SK-N-SH (cell line): ENCODE measurements around the gene ACTN2. TPM values are rescaled to one million over a fixed set of nuclear protein-coding genes. Genes with fewer than 3 reads are reported as not detected.

ENCODE experiments used
- CTCF ChIA-PET: fragments of 300-600, 350-600 bp; formaldehyde crosslinking; extraction: SDS; loops from one replicate; lab custom pipeline; 2021; lab: Yijun Ruan, JAX
- POLR2A ChIA-PET: fragments of 350-600 bp; sonication (Branson Sonifier 250); formaldehyde crosslinking; extraction: SDS; loops from one replicate; lab custom pipeline; 2020; ENCODE audit warnings: antibody characterized with exemption, inconsistent platforms; lab: Yijun Ruan, JAX
- DNase-seq: peaks from one replicate; pipeline ENCODE4 v3.0.0; 2012
- H2AFZ ChIP-seq: fragments of 200-600 bp; sonication (generic); 2 replicates; pipeline ENCODE4 v1.8.1; 2016; ENCODE audit warnings: antibody characterized with exemption, mild to moderate bottlenecking, low read depth
- H3F3A ChIP-seq: fragments of 200-600 bp; sonication (generic); replicated peaks from 2 replicates; pipeline ENCODE3; 2016; ENCODE audit warnings: antibody characterized with exemption, mild to moderate bottlenecking; ENCODE audit not compliant: insufficient read depth
- H3K27ac ChIP-seq, 2 experiments: fragments of 200-500 bp in 1 of 2; fragments of 200-600 bp in 1 of 2; sonication (Bioruptor generic) in 1 of 2; sonication (generic), shearing (Covaris generic) in 1 of 2; 2 replicates each; pipeline versions ENCODE4 v1.5.1 to v1.6.1; 2014 to 2016; ENCODE audit warnings: low read depth in 2 of 2, inconsistent platforms in 1 of 2, low read length in 1 of 2, mild to moderate bottlenecking in 1 of 2, mixed read lengths in 1 of 2
- H3K27me3 ChIP-seq: fragments of 200-600 bp; sonication (generic), shearing (Covaris generic); 2 replicates; pipeline ENCODE4 v1.6.1; 2016; ENCODE audit warnings: mixed run types; ENCODE audit not compliant: insufficient read depth
- H3K36me3 ChIP-seq, 2 experiments: fragments of 200-500 bp in 1 of 2; fragments of 200-600 bp in 1 of 2; sonication (Bioruptor generic) in 1 of 2; sonication (generic) in 1 of 2; replicated peaks in 1 of 2; 2 replicates each; pipeline versions ENCODE3 to v1.5.1; 2014 to 2016; ENCODE audit warnings: low read length in 1 of 2, mild to moderate bottlenecking in 1 of 2; ENCODE audit not compliant: insufficient read depth in 2 of 2, control insufficient read depth in 1 of 2
- H3K4me1 ChIP-seq, 2 experiments: fragments of 200-500 bp in 1 of 2; fragments of 200-600 bp in 1 of 2; sonication (Bioruptor generic) in 1 of 2; sonication (generic), shearing (Covaris generic) in 1 of 2; 2 replicates each; pipeline versions ENCODE4 v1.5.1 to v1.6.1; 2014 to 2016; ENCODE audit warnings: low read depth in 1 of 2, low read length in 1 of 2, mixed run types in 1 of 2; ENCODE audit not compliant: insufficient read depth in 2 of 2, control insufficient read depth in 1 of 2
- H3K4me2 ChIP-seq: fragments of 200-600 bp; sonication (generic), shearing (Covaris generic); 2 replicates; pipeline ENCODE4 v1.6.1; 2017; ENCODE audit warnings: mixed run types
- H3K4me3 ChIP-seq, 2 experiments: fragments of 200-500 bp in 1 of 2; fragments of 200-600 bp in 1 of 2; sonication (Bioruptor generic) in 1 of 2; sonication (generic), shearing (Covaris generic) in 1 of 2; 2 replicates each; pipeline versions ENCODE4 v1.5.1 to v1.8.1; 2014 to 2016; ENCODE audit warnings: low read depth in 2 of 2, inconsistent platforms in 1 of 2, low read length in 1 of 2, mild to moderate bottlenecking in 1 of 2, mixed read lengths in 1 of 2, moderate library complexity in 1 of 2
- H3K79me2 ChIP-seq: fragments of 200-600 bp; sonication (generic); 2 replicates; pipeline ENCODE4 v1.8.1; 2017; ENCODE audit warnings: mild to moderate bottlenecking; ENCODE audit not compliant: insufficient read depth
- H3K9ac ChIP-seq: fragments of 200-600 bp; sonication (generic); 2 replicates; pipeline ENCODE4 v1.6.1; 2017; ENCODE audit warnings: mixed run types
- H3K9me2 ChIP-seq: fragments of 200-600 bp; sonication (generic); 2 replicates; pipeline ENCODE4 v1.6.1; 2017; ENCODE audit warnings: mixed run types
- H3K9me3 ChIP-seq: fragments of 200-600 bp; sonication (generic); 2 replicates; pipeline ENCODE4 v1.6.1; 2017; ENCODE audit warnings: mixed run types, mild to moderate bottlenecking, moderate library complexity
- H4K20me1 ChIP-seq: fragments of 200-600 bp; sonication (generic); 2 replicates; pipeline ENCODE4 v1.6.1; 2017; ENCODE audit warnings: mild to moderate bottlenecking, mixed run types; ENCODE audit not compliant: insufficient read depth
- EZH2phosphoT487 ChIP-seq: fragments of 200-600 bp; sonication (generic); IDR thresholded peaks from 2 replicates; pipeline ENCODE4 v1.6.1; 2017; ENCODE audit warnings: low read depth, mixed run types, mild to moderate bottlenecking, antibody characterized with exemption, moderate library complexity, borderline replicate concordance
- FOXJ3 ChIP-seq: sonication (generic); formaldehyde crosslinking; IDR thresholded peaks from 2 replicates; pipeline ENCODE4 v1.5.1; 2020; ENCODE audit warnings: mild to moderate bottlenecking, missing genetic modification reagents
- GABPA ChIP-seq: IDR thresholded peaks from 2 replicates; pipeline ENCODE4 v1.4.0; 2012; ENCODE audit warnings: low read depth, mild to moderate bottlenecking
- GATA2 ChIP-seq: sonication (generic); formaldehyde crosslinking; IDR thresholded peaks from 2 replicates; pipeline ENCODE4 v1.5.0; 2020; ENCODE audit warnings: mild to moderate bottlenecking, missing genetic modification reagents
- MXI1 ChIP-seq: IDR thresholded peaks from 2 replicates; pipeline ENCODE4 v1.6.1; 2012; ENCODE audit warnings: mild to moderate bottlenecking, low read depth, low read length, improper control_type of control experiment
- NFIC ChIP-seq: IDR thresholded peaks from 2 replicates; pipeline ENCODE4 v1.4.0; 2012; ENCODE audit warnings: borderline replicate concordance
- NRF1 ChIP-seq: IDR thresholded peaks from 2 replicates; pipeline ENCODE4 v1.6.1; 2012; ENCODE audit warnings: low read depth, mild to moderate bottlenecking, low read length
- POLR2AphosphoS5 ChIP-seq: IDR thresholded peaks from 2 replicates; pipeline ENCODE4 v1.6.1; 2012; ENCODE audit warnings: low read depth, low read length
- RAD21 ChIP-seq: IDR thresholded peaks from 2 replicates; pipeline ENCODE4 v1.6.1; 2012; ENCODE audit warnings: mild to moderate bottlenecking, low read length
- RFX5 ChIP-seq: IDR thresholded peaks from 2 replicates; pipeline ENCODE4 v1.6.1; 2012; ENCODE audit warnings: mild to moderate bottlenecking, improper control_type of control experiment, low read length
- SIN3A ChIP-seq: IDR thresholded peaks from 2 replicates; pipeline ENCODE4 v1.6.1; 2012; ENCODE audit warnings: low read depth, mild to moderate bottlenecking, low read length, moderate library complexity, borderline replicate concordance
- TAF1 ChIP-seq: IDR thresholded peaks from 2 replicates; pipeline ENCODE4 v1.6.1; 2012; ENCODE audit warnings: low read depth, mild to moderate bottlenecking, low read length, moderate library complexity, borderline replicate concordance
- TCF12 ChIP-seq: IDR thresholded peaks from 2 replicates; pipeline ENCODE4 v1.4.0; 2012
- TEAD4 ChIP-seq: IDR thresholded peaks from 2 replicates; pipeline ENCODE4 v1.4.0; 2012; ENCODE audit warnings: mild to moderate bottlenecking, borderline replicate concordance; ENCODE audit not compliant: insufficient read depth
- YY1 ChIP-seq: IDR thresholded peaks from 2 replicates; pipeline ENCODE4 v1.4.0; 2012; ENCODE audit warnings: low read depth, mild to moderate bottlenecking
- WGBS: methylation state at CpG from one replicate; pipeline ENCODE4 v1.1.6; 2017; ENCODE audit warnings: low lambda C conversion rate; 5-methylcytosine and 5-hydroxymethylcytosine counted together
- polyA plus RNA-seq, 3 experiments: library from polyadenylated mRNA; depleted of rRNA; stranded (reverse); fragments of >200 nt; gene quantifications; 2 replicates each; pipeline ENCODE4 v1.2.3, GENCODE V29; 2012
- TF ChIP-seq, protein P1 (sequence below): IDR thresholded peaks from 2 replicates; pipeline ENCODE4 v1.6.1; 2012; ENCODE audit warnings: mild to moderate bottlenecking, low read depth, low read length, moderate library complexity
- TF ChIP-seq, protein P2 (sequence below): IDR thresholded peaks from 2 replicates; pipeline ENCODE4 v1.4.0; 2012; ENCODE audit warnings: low read depth, borderline replicate concordance
- TF ChIP-seq, protein P3 (sequence below): IDR thresholded peaks from 2 replicates; pipeline ENCODE4 v1.4.0; 2012; ENCODE audit warnings: low read depth, borderline replicate concordance
- TF ChIP-seq, protein P4 (sequence below): IDR thresholded peaks from 2 replicates; pipeline ENCODE4 v1.4.0; 2012; ENCODE audit warnings: low read depth

The ACTN2 gene
- polyA plus RNA-seq, 1 of the 3 experiments (the other 2 are of a cell fraction), result 0.15 TPM

DNA sequence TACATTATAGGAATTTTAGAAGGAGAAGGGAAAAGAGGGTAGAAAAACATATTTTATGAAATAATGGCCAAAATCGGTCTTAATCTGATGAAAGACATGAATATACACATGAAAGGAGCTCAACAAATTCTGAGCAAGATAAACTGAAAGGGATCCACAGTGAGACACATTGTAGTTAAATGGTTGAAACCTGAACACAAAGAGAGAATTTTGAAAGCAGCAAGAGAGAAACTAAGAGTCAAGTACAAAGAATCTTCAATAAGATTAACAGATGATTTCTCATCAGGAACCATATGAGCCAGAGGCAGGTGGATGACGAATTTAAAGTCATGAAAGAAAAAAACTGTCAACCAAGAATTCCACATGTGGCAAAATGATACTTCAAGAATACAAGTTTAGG is 93.0 kb downstream of the ACTN2 start:
- TF ChIP-seq FOXJ3, result no peak
- TF ChIP-seq, protein P1, sequence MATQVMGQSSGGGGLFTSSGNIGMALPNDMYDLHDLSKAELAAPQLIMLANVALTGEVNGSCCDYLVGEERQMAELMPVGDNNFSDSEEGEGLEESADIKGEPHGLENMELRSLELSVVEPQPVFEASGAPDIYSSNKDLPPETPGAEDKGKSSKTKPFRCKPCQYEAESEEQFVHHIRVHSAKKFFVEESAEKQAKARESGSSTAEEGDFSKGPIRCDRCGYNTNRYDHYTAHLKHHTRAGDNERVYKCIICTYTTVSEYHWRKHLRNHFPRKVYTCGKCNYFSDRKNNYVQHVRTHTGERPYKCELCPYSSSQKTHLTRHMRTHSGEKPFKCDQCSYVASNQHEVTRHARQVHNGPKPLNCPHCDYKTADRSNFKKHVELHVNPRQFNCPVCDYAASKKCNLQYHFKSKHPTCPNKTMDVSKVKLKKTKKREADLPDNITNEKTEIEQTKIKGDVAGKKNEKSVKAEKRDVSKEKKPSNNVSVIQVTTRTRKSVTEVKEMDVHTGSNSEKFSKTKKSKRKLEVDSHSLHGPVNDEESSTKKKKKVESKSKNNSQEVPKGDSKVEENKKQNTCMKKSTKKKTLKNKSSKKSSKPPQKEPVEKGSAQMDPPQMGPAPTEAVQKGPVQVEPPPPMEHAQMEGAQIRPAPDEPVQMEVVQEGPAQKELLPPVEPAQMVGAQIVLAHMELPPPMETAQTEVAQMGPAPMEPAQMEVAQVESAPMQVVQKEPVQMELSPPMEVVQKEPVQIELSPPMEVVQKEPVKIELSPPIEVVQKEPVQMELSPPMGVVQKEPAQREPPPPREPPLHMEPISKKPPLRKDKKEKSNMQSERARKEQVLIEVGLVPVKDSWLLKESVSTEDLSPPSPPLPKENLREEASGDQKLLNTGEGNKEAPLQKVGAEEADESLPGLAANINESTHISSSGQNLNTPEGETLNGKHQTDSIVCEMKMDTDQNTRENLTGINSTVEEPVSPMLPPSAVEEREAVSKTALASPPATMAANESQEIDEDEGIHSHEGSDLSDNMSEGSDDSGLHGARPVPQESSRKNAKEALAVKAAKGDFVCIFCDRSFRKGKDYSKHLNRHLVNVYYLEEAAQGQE, result no peak
- TF ChIP-seq, protein P2, sequence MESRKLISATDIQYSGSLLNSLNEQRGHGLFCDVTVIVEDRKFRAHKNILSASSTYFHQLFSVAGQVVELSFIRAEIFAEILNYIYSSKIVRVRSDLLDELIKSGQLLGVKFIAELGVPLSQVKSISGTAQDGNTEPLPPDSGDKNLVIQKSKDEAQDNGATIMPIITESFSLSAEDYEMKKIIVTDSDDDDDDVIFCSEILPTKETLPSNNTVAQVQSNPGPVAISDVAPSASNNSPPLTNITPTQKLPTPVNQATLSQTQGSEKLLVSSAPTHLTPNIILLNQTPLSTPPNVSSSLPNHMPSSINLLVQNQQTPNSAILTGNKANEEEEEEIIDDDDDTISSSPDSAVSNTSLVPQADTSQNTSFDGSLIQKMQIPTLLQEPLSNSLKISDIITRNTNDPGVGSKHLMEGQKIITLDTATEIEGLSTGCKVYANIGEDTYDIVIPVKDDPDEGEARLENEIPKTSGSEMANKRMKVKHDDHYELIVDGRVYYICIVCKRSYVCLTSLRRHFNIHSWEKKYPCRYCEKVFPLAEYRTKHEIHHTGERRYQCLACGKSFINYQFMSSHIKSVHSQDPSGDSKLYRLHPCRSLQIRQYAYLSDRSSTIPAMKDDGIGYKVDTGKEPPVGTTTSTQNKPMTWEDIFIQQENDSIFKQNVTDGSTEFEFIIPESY, result no peak
- TF ChIP-seq TEAD4, result no peak
- TF ChIP-seq NRF1, result no peak
- TF ChIP-seq GABPA, result no peak
- TF ChIP-seq RFX5, result no peak
- ChIA-PET CTCF (no interaction called here), POLR2A (no interaction called here)
- Histone ChIP-seq H3K9me3 (no peaks in the 10 kb centered on the region), H3K79me2 (no peaks in the 10 kb centered on the region), H3K9me2 (no peaks in the 10 kb centered on the region), H3K9ac (no peak overlapping the region), H2AFZ (no peak overlapping the region), H3K4me3 (no peak overlapping the region), H3K27ac (no peak overlapping the region), H3K27me3 (no peaks in the 10 kb centered on the region), H3K36me3 (no peaks in the 10 kb centered on the region), H3F3A (no peaks in the 10 kb centered on the region), H3K4me1 (no peaks in the 10 kb centered on the region), H4K20me1 (no peaks in the 10 kb centered on the region), H3K4me2 (no peak overlapping the region)
- DNase-seq, result no peak
- WGBS, result 23% methylated on average over 2 of the region's 2 CpGs

DNA sequence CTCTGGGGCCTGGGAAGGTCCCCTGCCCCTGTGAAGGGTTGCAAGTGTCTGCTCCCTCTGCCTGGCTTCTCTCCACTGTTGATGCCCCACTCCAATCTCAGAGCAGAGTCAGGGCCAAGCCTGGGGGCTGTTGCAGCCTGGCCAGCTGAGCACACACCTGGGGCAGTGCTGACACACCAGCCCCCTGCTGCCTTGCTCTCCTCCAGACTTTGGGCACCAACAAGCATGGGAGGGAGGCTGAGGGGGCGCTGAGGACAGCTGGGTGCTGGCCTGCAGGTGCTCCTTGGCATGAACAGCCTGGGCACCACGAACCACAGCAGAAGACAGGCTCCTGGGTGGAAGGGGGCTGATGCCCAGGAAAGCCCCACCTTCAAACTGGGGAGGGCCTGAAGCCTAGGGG is 99.2 kb downstream of the ACTN2 start:
- TF ChIP-seq, protein P2, result no peak
- no peak for TF ChIP-seq NFIC
- TF ChIP-seq GATA2 (CRISPR knock-in tag), result no peak
- no peak for TF ChIP-seq SIN3A
- TF ChIP-seq FOXJ3, result no peak
- TF ChIP-seq POLR2AphosphoS5, result no peak
- TF ChIP-seq YY1, result no peak
- TF ChIP-seq TAF1, result no peak
- TF ChIP-seq TCF12, result no peak
- no peak for TF ChIP-seq EZH2phosphoT487
- TF ChIP-seq RAD21, result no peak
- no peak for TF ChIP-seq MXI1
- no peak for TF ChIP-seq GABPA
- TF ChIP-seq, protein P3, sequence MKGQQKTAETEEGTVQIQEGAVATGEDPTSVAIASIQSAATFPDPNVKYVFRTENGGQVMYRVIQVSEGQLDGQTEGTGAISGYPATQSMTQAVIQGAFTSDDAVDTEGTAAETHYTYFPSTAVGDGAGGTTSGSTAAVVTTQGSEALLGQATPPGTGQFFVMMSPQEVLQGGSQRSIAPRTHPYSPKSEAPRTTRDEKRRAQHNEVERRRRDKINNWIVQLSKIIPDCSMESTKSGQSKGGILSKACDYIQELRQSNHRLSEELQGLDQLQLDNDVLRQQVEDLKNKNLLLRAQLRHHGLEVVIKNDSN, result no peak
- TF ChIP-seq, protein P4, sequence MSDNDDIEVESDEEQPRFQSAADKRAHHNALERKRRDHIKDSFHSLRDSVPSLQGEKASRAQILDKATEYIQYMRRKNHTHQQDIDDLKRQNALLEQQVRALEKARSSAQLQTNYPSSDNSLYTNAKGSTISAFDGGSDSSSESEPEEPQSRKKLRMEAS, result no peak
- WGBS, result no CpG with 5 or more reads among the region's 2 CpGs
- CTCF ChIA-PET, result interaction anchor here (1.0 kb wide), 1 partner anchor 26 kb away, joined by 4 read pairs; no protein-coding TSS in a partner anchor

More for the DNA sequence above, 99.2 kb downstream of the ACTN2 start:
- no peak for DNase-seq
- H2AFZ ChIP-seq, result no peak overlapping the region
- H4K20me1 ChIP-seq, result no peaks in the 10 kb centered on the region
- no peaks in the 10 kb centered on the region for H3K36me3 ChIP-seq
- no peaks in the 10 kb centered on the region for H3K9me3 ChIP-seq
- H3K9me2 ChIP-seq, result no peaks in the 10 kb centered on the region
- H3K27me3 ChIP-seq, result no peaks in the 10 kb centered on the region
- POLR2A ChIA-PET, result no interaction called here
- H3K4me3 ChIP-seq, result no peak overlapping the region
- no peaks in the 10 kb centered on the region for H3K79me2 ChIP-seq
- no peaks in the 10 kb centered on the region for H3K4me1 ChIP-seq
- no peak overlapping the region for H3K27ac ChIP-seq
- H3K9ac ChIP-seq, result no peak overlapping the region
- H3F3A ChIP-seq, result no peaks in the 10 kb centered on the region
- H3K4me2 ChIP-seq, result no peak overlapping the region
